Stimulated activated naive B cell treated with anti-CD40 and anti-IgM and Interleukin-4, amounts not matched to agents 10 μg/mL and 1 μg/mL and 100 μg/mL, for 72 hours (primary cell): ENCODE results near the gene PLK5.

Source experiments
- ATAC-seq, 2 donors: fragments of 150-1000 bp; cut with Tn5 transposase; replicated peaks; 2 replicates each; pipeline ENCODE4 v1.10.0; 2021; ENCODE audit warnings: moderate library complexity in 1 of 2
- DNase-seq: peaks from one replicate; pipeline ENCODE4 v3.0.0; 2021
- H3K27ac Mint-ChIP-seq: one replicate; pipeline ENCODE4 v1.8.0; 2022; ENCODE audit warnings: mild to moderate bottlenecking, mixed read lengths
- H3K27me3 Mint-ChIP-seq, 2 donors: one replicate each; pipeline ENCODE4 v1.8.0; 2022; ENCODE audit warnings: mixed read lengths in 2 of 2
- H3K36me3 Mint-ChIP-seq, 2 donors: one replicate each; pipeline ENCODE4 v1.8.0; 2022; ENCODE audit warnings: mixed read lengths in 2 of 2, mild to moderate bottlenecking in 1 of 2
- H3K4me1 Mint-ChIP-seq, 2 donors: one replicate each; pipeline ENCODE4 v1.8.0; 2022; ENCODE audit warnings: mixed read lengths in 2 of 2, mild to moderate bottlenecking in 1 of 2
- H3K4me3 Mint-ChIP-seq, 2 donors: one replicate each; pipeline ENCODE4 v1.8.0; 2022; ENCODE audit warnings: mild to moderate bottlenecking in 2 of 2, mixed read lengths in 2 of 2, moderate library complexity in 1 of 2
- H3K9me3 Mint-ChIP-seq, 2 donors: one replicate each; pipeline ENCODE4 v1.8.0; 2022; ENCODE audit warnings: mixed read lengths in 2 of 2, mild to moderate bottlenecking in 1 of 2

Gene PLK5

DNA sequence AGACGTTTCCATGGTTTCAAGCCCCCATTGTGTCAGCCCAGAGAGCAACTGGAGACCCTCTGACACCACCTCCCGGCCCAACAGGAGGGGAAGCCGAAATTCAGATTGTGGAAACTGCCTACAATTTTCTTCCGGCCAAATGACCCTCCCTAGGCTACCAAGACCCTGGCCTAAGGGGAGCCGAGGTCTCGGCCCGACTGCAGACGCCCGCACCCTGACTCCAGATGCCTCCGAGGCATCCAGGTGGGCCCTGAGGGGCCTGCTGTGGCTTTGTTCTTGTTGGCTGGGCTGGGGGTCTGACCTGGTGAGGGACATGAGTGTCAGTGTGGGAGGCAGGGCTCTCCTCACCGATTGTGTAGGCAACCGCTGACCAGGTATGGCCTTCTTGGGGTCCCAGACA is 34.7 kb downstream of the PLK5 start:
- peaks cover 0 to 2% of the 10 kb centered on the region in 2 donors for H3K36me3 Mint-ChIP-seq
- no peak for ATAC-seq
- H3K27ac Mint-ChIP-seq: no peak overlapping the region
- H3K9me3 Mint-ChIP-seq: no peaks in the 10 kb centered on the region
- no peak for DNase-seq
- H3K4me3 Mint-ChIP-seq: no peak overlapping the region
- no peaks in the 10 kb centered on the region for H3K27me3 Mint-ChIP-seq
- H3K4me1 Mint-ChIP-seq: no peaks in the 10 kb centered on the region

DNA sequence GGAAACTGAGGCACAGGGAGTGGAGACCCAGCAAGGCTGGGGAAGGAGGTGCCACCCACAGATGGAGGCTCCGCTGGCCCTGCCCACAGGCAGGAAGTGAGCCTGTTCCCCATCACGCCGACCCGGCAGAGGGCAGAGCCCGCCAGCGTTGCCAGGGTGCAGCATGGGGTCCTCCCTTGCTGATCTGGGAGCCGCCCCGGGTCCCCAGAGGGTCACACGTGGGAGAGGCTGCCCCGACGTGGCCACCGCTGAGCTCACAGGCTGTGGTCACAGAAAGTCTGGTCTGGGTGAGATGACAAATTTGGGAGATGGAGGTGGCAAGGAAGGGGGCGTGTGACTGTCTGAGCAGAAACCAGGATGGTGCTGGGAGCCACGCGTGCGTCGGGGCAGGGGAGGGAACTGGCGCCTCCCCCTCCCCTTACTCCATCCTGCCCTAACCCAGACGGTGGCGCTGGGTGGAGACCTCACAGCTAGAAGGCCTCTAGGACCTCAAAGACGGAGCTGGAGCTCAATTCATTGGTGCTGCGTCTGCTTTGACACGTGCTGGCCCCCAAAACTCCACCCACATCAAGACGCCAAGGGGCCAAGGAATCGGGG is 36.5 kb downstream of the PLK5 start:
- DNase-seq (no peak), ATAC-seq (no peak)
- Mint-ChIP-seq H3K4me1 (no peaks in the 10 kb centered on the region), H3K4me3 (no peak overlapping the region), H3K27me3 (no peaks in the 10 kb centered on the region), H3K27ac (no peak overlapping the region), H3K36me3 (peaks cover 0 to 2% of the 10 kb centered on the region in 2 donors), H3K9me3 (no peaks in the 10 kb centered on the region)

DNA sequence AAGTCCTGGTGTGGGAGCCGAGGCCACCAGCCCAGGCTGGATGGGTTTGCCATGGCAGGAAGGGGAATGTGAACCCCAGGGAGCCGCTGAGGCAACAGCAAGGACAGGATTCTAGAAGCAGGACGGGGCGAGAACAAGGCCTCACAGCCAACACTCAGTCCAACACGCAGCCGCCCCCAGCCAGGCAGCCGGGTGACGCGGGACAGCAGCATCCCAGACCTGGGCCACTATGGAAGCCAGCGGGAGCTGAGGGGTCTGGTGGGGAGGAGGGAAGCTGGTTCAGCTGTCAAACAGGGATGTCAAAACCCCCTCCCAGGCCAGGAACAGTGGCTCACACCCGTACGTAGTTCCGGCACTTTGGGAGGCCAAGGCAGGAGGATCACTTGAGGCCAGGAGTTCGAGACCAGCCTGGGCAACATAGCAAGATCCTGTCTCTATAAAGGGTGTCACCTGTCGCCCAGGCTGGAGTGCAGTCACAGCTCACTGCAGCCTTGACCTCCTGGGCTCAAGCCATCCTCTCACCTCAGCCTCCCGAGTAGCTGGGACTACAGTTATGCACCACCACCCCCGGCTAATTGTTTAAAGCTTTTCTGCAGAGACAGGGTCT is 37.5 kb downstream of the PLK5 start:
- Mint-ChIP-seq H3K27me3 (no peaks in the 10 kb centered on the region), H3K36me3 (peaks cover 0 to 2% of the 10 kb centered on the region in 2 donors), H3K27ac (no peak overlapping the region), H3K4me3 (no peak overlapping the region), H3K4me1 (no peaks in the 10 kb centered on the region), H3K9me3 (no peaks in the 10 kb centered on the region)
- DNase-seq (no peak), ATAC-seq (no peak)

DNA sequence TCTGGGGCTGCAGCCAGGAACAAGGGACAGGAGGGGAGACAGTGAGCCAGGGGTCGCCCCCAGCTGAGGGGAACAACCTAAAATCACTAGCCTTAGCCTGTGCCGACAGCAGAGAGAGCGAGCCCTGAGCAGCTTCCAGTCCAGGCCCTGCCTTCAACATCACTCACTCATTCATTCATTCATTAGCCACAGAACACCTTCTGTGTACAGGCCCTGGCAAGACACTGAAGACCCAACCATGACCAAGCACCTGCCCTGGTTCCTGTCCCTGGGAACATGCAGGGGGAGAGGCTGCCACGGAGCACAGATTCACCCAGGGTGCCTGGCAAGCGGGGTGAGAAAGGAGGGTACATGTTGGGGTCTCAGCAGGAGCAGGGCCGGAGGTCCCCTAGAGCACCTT is 39.4 kb downstream of the PLK5 start:
- DNase-seq (no peak), ATAC-seq (no peak)
- no peaks in the 10 kb centered on the region for H3K4me1 Mint-ChIP-seq
- no peaks in the 10 kb centered on the region for H3K36me3 Mint-ChIP-seq
- no peak overlapping the region for H3K4me3 Mint-ChIP-seq
- H3K9me3 Mint-ChIP-seq: no peaks in the 10 kb centered on the region
- no peak overlapping the region for H3K27ac Mint-ChIP-seq
- H3K27me3 Mint-ChIP-seq: no peaks in the 10 kb centered on the region

DNA sequence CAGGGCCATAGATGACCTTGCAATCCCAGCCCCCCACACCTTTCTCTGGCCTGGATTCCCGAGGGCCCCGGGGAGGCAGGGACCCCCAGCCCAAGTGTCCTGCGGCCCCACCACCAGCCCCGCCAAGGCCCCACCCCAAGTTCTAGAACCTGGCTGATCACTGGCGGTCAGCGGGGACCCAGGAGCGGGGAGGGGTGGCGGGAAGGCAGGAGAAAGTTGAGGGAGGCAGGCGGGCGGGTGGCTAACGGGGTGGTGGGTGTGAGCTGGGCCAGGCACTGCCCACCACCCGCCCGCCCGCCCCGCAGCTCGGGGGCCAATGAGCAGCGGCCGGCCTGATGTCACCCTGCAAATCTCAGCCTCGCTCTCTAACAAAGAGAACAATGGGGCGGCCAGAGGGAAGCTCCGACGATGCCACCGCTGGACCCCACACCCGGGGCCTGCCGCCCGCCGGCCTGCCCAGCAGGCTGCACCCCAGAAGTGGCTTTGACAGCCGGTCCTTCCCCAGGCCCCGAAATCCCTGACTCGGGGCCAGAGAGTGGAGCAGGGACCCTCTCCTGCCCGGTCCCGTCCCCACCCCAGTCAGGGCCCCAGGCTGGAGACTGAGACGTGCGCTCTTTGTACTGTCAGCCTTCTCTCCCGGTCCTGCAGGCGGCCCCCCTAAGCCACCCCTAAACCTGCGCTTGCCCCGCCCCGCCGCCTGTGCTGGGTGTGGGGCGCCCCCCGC is 42.7 kb downstream of the PLK5 start:
- Mint-ChIP-seq H3K36me3 (no peaks in the 10 kb centered on the region), H3K27ac (no peak overlapping the region), H3K27me3 (peaks cover 11 to 18% of the 10 kb centered on the region in 2 donors), H3K9me3 (no peaks in the 10 kb centered on the region), H3K4me1 (peaks cover 3 to 15% of the 10 kb centered on the region in 2 donors), H3K4me3 (peak overlapping the region in 1 of 2 donors; percentile 16)
- no peak for ATAC-seq
- DNase-seq: no peak

DNA sequence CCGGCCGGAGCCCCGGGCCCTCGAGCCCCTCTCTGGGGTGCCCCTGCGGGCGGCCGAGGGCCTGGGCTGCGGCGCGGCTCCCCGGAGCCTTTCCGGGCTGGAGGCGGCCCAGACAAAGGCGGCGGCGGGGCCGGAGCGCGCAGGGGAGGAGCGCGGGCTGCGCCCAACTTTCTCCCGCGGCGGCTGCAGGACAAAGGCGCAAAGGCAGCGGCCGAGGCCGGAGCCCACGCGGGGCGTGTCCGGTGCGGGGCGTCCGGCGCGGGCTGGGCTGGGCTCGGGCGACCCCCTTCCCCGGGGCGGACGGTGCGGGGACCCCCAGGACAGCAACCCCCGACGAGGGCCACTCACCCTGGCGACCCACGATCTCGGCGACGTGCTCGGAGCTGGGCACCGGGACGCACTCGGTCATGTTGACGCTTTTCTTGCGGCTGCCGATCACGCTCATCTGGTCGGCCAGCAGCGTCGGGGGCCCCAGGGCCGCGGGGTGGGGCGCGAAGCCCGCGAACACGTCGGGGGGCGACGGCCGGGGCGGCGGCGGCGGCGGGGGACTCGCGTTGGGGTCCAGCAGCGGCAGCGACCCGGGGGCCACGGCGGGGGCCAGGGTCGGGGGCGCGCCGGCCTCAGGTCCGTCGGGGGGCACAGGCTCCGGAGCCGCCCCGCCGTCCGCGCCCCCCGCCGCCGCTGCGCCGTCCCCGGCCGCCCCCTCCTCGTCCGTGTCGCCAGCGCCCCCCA is 43.4 kb downstream of the PLK5 start:
- DNase-seq (no peak), ATAC-seq (no peak)
- peak overlapping the region; percentile 57 to 58 for H3K4me3 Mint-ChIP-seq
- no peak overlapping the region for H3K27ac Mint-ChIP-seq
- peaks cover 3 to 15% of the 10 kb centered on the region in 2 donors for H3K4me1 Mint-ChIP-seq
- no peaks in the 10 kb centered on the region for H3K9me3 Mint-ChIP-seq
- peaks cover 11 to 18% of the 10 kb centered on the region in 2 donors for H3K27me3 Mint-ChIP-seq
- no peaks in the 10 kb centered on the region for H3K36me3 Mint-ChIP-seq

DNA sequence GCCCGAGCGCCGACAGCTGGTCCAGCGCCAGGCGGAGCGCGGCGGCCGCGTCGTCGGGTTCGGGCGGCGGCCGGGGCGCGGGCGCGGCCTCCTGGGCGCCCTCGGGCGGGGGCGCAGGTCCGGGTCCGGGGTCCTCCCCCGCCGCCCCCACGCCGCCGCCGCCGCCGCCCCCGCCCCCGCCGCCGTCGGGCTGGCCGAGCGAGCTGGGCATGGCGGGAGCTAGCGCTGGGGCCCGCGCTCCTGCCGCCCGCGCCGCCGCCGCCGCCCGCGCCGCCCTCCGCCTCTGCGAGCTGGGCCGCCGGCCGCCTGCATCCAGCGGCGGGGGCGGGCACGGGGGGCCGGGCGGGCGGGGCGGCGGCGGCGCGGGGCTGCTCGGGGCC is 44.0 kb downstream of the PLK5 start:
- H3K4me1 Mint-ChIP-seq: peaks cover 3 to 15% of the 10 kb centered on the region in 2 donors
- ATAC-seq (peak; percentile 46 to 55), DNase-seq (no peak)
- no peaks in the 10 kb centered on the region for H3K36me3 Mint-ChIP-seq
- peaks cover 11 to 18% of the 10 kb centered on the region in 2 donors for H3K27me3 Mint-ChIP-seq
- no peak overlapping the region for H3K27ac Mint-ChIP-seq
- no peaks in the 10 kb centered on the region for H3K9me3 Mint-ChIP-seq
- H3K4me3 Mint-ChIP-seq: no peak overlapping the region

DNA sequence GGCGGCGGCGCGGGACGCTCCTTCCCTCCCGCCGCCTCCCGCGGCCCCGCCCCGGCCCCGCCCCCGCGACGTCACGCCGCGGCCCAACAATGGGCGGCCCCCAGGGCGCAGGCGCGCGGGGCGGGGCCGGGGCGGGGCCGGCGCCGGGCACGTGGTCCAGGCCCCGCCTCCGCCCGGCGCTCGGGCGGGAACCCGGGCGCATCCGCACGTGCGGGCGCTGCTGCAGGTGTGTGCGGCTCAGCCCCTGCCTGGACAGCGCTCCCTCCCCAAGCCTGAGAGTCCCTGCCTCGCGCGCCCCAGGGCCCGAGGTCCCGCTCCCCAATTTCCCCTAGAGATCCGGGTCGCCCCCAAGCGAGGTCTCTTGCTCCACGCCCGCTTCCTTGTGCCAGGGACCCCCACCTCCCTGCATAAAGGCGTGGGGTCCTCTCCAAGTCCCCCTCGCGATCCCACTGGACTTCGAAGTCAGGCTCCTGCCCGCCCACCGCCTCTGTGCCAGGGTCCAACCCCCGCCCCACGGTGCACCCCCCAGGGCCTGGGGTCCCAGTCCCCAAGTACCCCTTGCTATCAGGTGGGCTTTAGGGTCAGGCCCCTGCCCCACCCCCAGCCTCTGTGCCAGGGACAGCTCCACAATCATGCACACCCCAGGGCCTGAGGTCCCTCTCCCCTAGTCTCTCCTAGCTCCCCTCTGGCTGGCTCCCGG is 44.6 kb downstream of the PLK5 start, which contains the start of gene MEX3D:
Gene MEX3D (minus strand): TSS at position 6 of the 700 bp plus-strand sequence. CDS start 267 bp downstream, outside the sequence.
- H3K4me3 Mint-ChIP-seq: peak within 1 kb of the TSS; percentile 68 to 76
- peak; percentile 87 to 91 for ATAC-seq
- no peaks in the 10 kb centered on the region for H3K9me3 Mint-ChIP-seq
- H3K4me1 Mint-ChIP-seq: peaks cover 5 to 15% of the 10 kb centered on the region in 2 donors
- peaks cover 0 to 3% of the 10 kb centered on the region in 2 donors for H3K36me3 Mint-ChIP-seq
- H3K27me3 Mint-ChIP-seq: peaks cover 11 to 18% of the 10 kb centered on the region in 2 donors
- peak within 1 kb of the TSS; percentile 78 for H3K27ac Mint-ChIP-seq
- peak; percentile 50 for DNase-seq

DNA sequence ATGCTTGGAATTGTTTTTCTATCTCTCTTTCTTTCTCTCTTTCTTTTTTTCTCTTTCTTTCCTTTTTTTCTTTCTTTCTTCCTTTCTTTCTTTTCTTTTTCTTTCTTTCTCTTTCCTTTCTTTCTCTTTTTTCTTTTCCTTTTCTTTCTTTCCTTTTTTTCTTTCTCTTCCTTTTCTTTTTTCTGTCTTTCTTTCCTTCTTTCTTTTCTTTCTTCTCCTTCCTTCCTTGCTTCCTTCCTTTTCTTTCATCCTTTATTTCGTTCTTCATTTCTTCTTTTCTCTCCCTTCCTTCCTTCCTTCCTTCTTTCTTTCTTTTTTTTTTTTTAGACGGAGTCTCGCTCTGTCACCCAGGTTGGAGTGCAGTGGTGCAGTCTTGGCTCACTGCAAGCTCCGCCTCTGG is 46.1 kb downstream of the PLK5 start:
- Mint-ChIP-seq H3K36me3 (peaks cover 2 to 11% of the 10 kb centered on the region in 2 donors), H3K27ac (no peak overlapping the region), H3K4me1 (peaks cover 5 to 20% of the 10 kb centered on the region in 2 donors), H3K9me3 (no peaks in the 10 kb centered on the region), H3K4me3 (peak overlapping the region; percentile 5), H3K27me3 (peaks cover 11 to 18% of the 10 kb centered on the region in 2 donors)
- ATAC-seq (no peak), DNase-seq (no peak)

DNA sequence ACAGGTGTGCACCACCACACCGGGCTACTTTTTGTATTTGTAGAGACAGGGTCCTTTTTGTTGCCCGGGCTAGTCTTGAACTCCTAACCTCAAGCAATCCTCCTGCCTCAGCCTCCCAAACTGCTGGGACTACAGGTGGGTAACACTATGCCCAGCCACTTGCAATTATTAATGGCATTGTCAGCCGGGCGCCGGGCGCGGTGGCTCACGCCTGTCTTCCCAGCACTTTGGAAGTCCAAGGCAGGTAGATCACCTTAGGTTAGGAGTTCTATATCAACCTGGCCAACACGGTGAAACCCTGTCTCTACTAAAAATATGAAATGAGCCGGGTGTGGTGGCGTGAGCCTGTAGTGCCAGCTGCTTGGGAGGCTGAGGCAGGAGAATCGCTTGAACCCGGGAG is 47.0 kb downstream of the PLK5 start:
- Mint-ChIP-seq H3K4me3 (no peak overlapping the region), H3K4me1 (peaks cover 6 to 23% of the 10 kb centered on the region in 2 donors), H3K27me3 (peaks cover 11 to 18% of the 10 kb centered on the region in 2 donors), H3K9me3 (no peaks in the 10 kb centered on the region), H3K36me3 (peaks cover 5 to 13% of the 10 kb centered on the region in 2 donors), H3K27ac (no peak overlapping the region)
- no peak for ATAC-seq
- DNase-seq: no peak

DNA sequence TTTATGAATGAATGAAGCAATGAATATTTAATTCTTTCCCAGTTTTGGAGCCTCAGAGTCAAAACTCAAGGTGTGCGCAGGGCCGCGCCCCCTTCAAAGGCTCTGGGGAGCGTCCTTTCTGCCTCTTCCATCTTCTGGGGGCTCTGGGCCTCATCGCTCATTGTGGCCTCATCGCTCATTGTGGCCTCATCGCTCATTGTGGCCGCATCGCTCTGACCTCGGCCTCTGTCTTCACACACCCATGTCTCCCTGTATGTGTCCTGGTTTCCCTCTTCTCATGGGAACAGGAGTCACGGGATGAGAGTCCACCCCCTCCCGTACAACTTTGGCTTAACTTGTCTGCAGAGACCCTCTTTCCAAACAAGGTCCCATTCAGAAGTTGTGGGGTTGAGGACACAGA is 47.5 kb downstream of the PLK5 start:
- no peak for DNase-seq
- H3K9me3 Mint-ChIP-seq: no peaks in the 10 kb centered on the region
- peaks cover 11 to 18% of the 10 kb centered on the region in 2 donors for H3K27me3 Mint-ChIP-seq
- ATAC-seq: no peak
- H3K27ac Mint-ChIP-seq: no peak overlapping the region
- H3K4me3 Mint-ChIP-seq: no peak overlapping the region
- H3K36me3 Mint-ChIP-seq: peaks cover 7 to 17% of the 10 kb centered on the region in 2 donors
- H3K4me1 Mint-ChIP-seq: peaks cover 8 to 27% of the 10 kb centered on the region in 2 donors

DNA sequence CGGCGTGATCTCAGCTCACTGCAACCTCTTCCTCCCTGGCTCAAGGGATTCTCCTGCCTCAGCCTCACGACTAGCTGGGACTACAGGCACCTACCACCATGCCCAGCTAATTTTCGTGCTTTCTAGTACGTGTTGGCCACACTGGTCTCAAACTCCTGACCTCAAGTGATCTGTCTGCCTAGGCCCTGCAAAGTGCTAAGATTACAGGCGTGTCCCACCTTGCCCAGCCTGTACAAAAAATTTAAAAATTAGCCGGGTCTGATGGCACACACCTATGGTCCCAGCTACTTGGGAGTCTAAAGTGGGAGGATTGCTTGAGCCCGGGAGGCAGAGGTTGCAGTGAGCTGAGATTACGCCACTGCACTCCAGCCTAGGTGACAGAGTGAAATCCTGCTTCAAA is 48.9 kb downstream of the PLK5 start:
- Mint-ChIP-seq H3K27me3 (peaks cover 11 to 18% of the 10 kb centered on the region in 2 donors), H3K4me3 (no peak overlapping the region), H3K9me3 (no peaks in the 10 kb centered on the region), H3K4me1 (peaks cover 10 to 27% of the 10 kb centered on the region in 2 donors), H3K36me3 (peaks cover 7 to 20% of the 10 kb centered on the region in 2 donors), H3K27ac (no peak overlapping the region)
- ATAC-seq (no peak), DNase-seq (no peak)

DNA sequence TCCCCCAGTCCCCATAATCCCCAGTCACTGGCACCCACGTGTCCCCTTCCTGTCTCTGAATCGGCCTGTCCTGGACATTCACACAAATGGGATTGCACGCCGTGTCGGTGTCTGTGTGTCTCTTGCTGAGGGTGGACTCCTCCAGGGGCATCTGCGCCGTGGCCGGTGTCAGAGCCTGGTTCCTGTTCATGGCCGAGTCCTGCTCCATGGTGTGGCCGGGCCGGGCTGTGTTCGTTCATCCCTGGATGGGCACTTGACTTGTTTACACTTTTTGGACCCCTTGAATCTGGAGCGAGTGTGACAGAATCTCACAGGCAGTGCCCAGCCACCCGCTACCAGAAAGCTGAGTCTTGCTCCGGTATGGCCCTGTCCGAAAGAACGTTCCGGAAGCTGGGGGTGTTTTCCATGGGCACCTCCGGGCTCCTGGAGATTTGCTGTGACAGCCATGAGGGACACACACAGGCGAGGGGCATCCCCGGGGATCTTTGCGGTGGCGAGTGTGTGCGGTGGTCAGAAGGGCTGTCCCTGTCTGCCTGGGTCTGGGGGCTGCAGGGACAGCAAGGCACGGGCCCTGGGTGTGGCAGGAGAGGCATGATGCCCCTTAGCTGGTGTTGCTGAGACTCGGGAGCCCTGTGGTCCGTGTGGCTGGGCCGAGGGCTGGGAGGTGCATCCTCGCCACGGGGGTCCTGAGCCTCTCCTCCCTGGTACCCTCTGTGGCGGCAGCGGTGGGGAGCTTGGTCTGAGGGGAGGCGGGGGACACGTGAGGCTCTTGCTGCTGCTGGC is 50.7 kb downstream of the PLK5 start:
- Mint-ChIP-seq H3K36me3 (peaks cover 15 to 33% of the 10 kb centered on the region in 2 donors), H3K9me3 (no peaks in the 10 kb centered on the region), H3K4me1 (peaks cover 7 to 24% of the 10 kb centered on the region in 2 donors), H3K4me3 (no peak overlapping the region), H3K27ac (peak overlapping the region; percentile 37), H3K27me3 (peaks cover 10 to 12% of the 10 kb centered on the region in 2 donors)
- ATAC-seq (no peak), DNase-seq (no peak)
